HepG2 (cell line): ENCODE data around the gene TSPAN32. TPM values are rescaled to one million over a fixed set of nuclear protein-coding genes. Genes with fewer than 3 reads are reported as not detected.

Experiments used
- ATAC-seq: fragments of 200-7000 bp; cut with Tn5 transposase; 3 replicates; pipeline ENCODE4 v1.9.1; 2020; ENCODE audit warnings: mild to moderate bottlenecking, moderate library complexity
- BruUV-seq: library from RNA; stranded (reverse); fragments of 400-500 nt; replicated peaks from 2 replicates; lab custom pipeline; 2021; lab: Mats Ljungman, UMichigan
- CTCF ChIA-PET: fragments of 300-600 bp; formaldehyde crosslinking; extraction: SDS; loops from one replicate; lab custom pipeline; 2021; ENCODE audit warnings: low total read pairs, inconsistent platforms, low intra/inter-chr PET ratio; lab: Yijun Ruan, JAX
- POLR2A ChIA-PET: fragments of 350-600 bp; sonication (Branson Sonifier 250); formaldehyde crosslinking; loops from one replicate; lab custom pipeline; 2020; ENCODE audit warnings: antibody characterized with exemption, inconsistent platforms; lab: Yijun Ruan, JAX
- DNase-seq: peaks from one replicate; pipeline ENCODE4 v3.0.0-alpha.2; 2015; ENCODE audit warnings: low spot score
- FAIRE-seq: peaks from 3 replicates; lab custom pipeline; 2011; peaks lifted over from hg19 to GRCh38; lab: Jason Lieb, UNC
- H2AFZ ChIP-seq: one replicate; pipeline ENCODE4 v1.6.1; 2011; ENCODE audit warnings: low read length, inconsistent platforms
- H3K27ac ChIP-seq: fragments of 300-600 bp; 3 replicates; pipeline ENCODE4 v1.8.0; 2011; ENCODE audit warnings: mixed run types, mild to moderate bottlenecking, mixed read lengths, low read length, inconsistent platforms; ENCODE audit not compliant: insufficient read depth; ENCODE audit errors: extremely low read length
- H3K27me3 ChIP-seq, 2 experiments: fragments of 200-600 bp in 1 of 2; 2 replicates in 1 of 2; 3 replicates in 1 of 2; pipeline versions ENCODE4 v1.6.0 to v1.8.0; 2011; ENCODE audit warnings: low read length in 2 of 2, mild to moderate bottlenecking in 2 of 2, moderate library complexity in 2 of 2, inconsistent platforms in 1 of 2; ENCODE audit not compliant: insufficient read depth in 2 of 2, control insufficient read depth in 1 of 2
- H3K36me3 ChIP-seq, 2 experiments: fragments of 200-600 bp in 1 of 2; replicated peaks in 1 of 2; 2 replicates in 1 of 2; 3 replicates in 1 of 2; pipeline versions ENCODE4 v1.5.1 to v1.8.0; 2011; ENCODE audit warnings: low read length in 2 of 2, inconsistent platforms in 1 of 2; ENCODE audit not compliant: insufficient read depth in 2 of 2, control insufficient read depth in 1 of 2
- H3K4me1 ChIP-seq: 2 replicates; pipeline ENCODE4 v1.5.1; 2012; ENCODE audit warnings: low read length, inconsistent platforms; ENCODE audit not compliant: insufficient read depth
- H3K4me2 ChIP-seq: 2 replicates; pipeline ENCODE4 v1.6.0; 2011; ENCODE audit warnings: low read depth, low read length, inconsistent platforms
- H3K4me3 ChIP-seq, 3 experiments: fragments of 200-600 bp in 1 of 3; sonication (generic), shearing (Covaris generic) in 1 of 3; replicated peaks in 1 of 3; 2 replicates each; pipeline ENCODE4 v1.5.1; 2011 to 2016; ENCODE audit warnings: low read length in 3 of 3, inconsistent platforms in 2 of 3, low read depth in 2 of 3, mild to moderate bottlenecking in 2 of 3, control low read depth in 1 of 3, mixed read lengths in 1 of 3; ENCODE audit not compliant: insufficient read depth in 1 of 3
- H3K79me2 ChIP-seq: one replicate; pipeline ENCODE4 v1.6.1; 2011; ENCODE audit warnings: low read length, inconsistent platforms; ENCODE audit not compliant: insufficient read depth
- H3K9ac ChIP-seq: 2 replicates; pipeline ENCODE4 v1.6.0; 2011; ENCODE audit warnings: mild to moderate bottlenecking, low read depth, low read length, inconsistent platforms; ENCODE audit not compliant: insufficient read depth
- H3K9me3 ChIP-seq: 2 replicates; pipeline ENCODE4 v1.5.1; 2012; ENCODE audit warnings: mild to moderate bottlenecking, low read length
- H4K20me1 ChIP-seq: 2 replicates; pipeline ENCODE4 v1.6.0; 2011; ENCODE audit warnings: inconsistent platforms, mild to moderate bottlenecking, low read length, moderate library complexity; ENCODE audit not compliant: insufficient read depth
- CENPX ChIP-seq: sonication (generic); formaldehyde crosslinking; IDR thresholded peaks from 2 replicates; pipeline ENCODE4 v1.9.0; 2021; ENCODE audit warnings: mild to moderate bottlenecking, missing genetic modification reagents, moderate library complexity
- IRF2 ChIP-seq: IDR thresholded peaks from 2 replicates; pipeline ENCODE4 v1.6.1; 2018; ENCODE audit warnings: missing genetic modification reagents, missing compliant biosample characterization
- NCOA1 ChIP-seq: sonication (generic); formaldehyde crosslinking; IDR thresholded peaks from 2 replicates; pipeline ENCODE4 v1.9.0; 2021; ENCODE audit warnings: missing genetic modification reagents
- NFYC ChIP-seq: IDR thresholded peaks from 2 replicates; pipeline ENCODE4 v1.6.1; 2016; ENCODE audit warnings: missing genetic modification reagents, missing compliant biosample characterization
- RAD51 ChIP-seq: fragments of 450-650 bp; IDR thresholded peaks from 2 replicates; pipeline ENCODE4 v1.6.1; 2016; ENCODE audit warnings: borderline replicate concordance
- RBM22 ChIP-seq: fragments of 200-400 bp; formaldehyde crosslinking; optimal IDR thresholded peaks from 2 replicates; pipeline ENCODE3; 2017; ENCODE audit warnings: mild to moderate bottlenecking, low read length, moderate library complexity
- SOX13 ChIP-seq, 3 experiments: fragments of 450-650 bp in 1 of 3; sonication (generic) in 1 of 3; formaldehyde crosslinking in 1 of 3; IDR thresholded peaks in 2 of 3; conservative IDR thresholded peaks in 1 of 3; 2 replicates each; pipeline versions ENCODE4 v1.5.0 to v1.6.1; 2016 to 2020; ENCODE audit warnings: antibody characterized with exemption in 1 of 3, mild to moderate bottlenecking in 1 of 3, missing compliant biosample characterization in 1 of 3, missing genetic modification reagents in 1 of 3, moderate library complexity in 1 of 3
- STAG1 ChIP-seq: sonication (generic); formaldehyde crosslinking; IDR thresholded peaks from 2 replicates; pipeline ENCODE4 v1.4.0; 2020; ENCODE audit warnings: missing genetic modification reagents
- ZNF12 ChIP-seq: sonication (generic); formaldehyde crosslinking; IDR thresholded peaks from 2 replicates; pipeline ENCODE4 v1.5.0; 2020; ENCODE audit warnings: missing genetic modification reagents
- WGBS: methylation state at CpG from one replicate; pipeline ENCODE4 v1.1.6; 2017; ENCODE audit warnings: low lambda C conversion rate; 5-methylcytosine and 5-hydroxymethylcytosine counted together
- in situ Hi-C: cut with HindIII; loops from 2 replicates; pipeline ENCODE4 v1.10.0; 2017; ENCODE audit warnings: low pct_unique_long_range_greater_than_20kb; ENCODE audit not compliant: extremely low pct_ligation_motif_present
- intact Hi-C: fragments of 100-400 bp; cut with micrococcal nuclease; formaldehyde crosslinking; loops from one replicate; pipeline ENCODE4 v1.10.0; 2022; ENCODE audit not compliant: unreplicated experiment
- polyA plus RNA-seq, 8 experiments: library from polyadenylated mRNA; depleted of rRNA in 3 of 8; stranded (reverse) in 7 of 8; unstranded in 1 of 8; fragments of >200 nt; fragmentation: Illumina TruSeq in 4 of 8; extraction: Trizol in 4 of 8; gene quantifications; 2 replicates each; pipeline versions ENCODE4 v1.2.1 to v1.2.3, GENCODE V29; 2011 to 2016; ENCODE audit warnings: low read depth in 4 of 8, missing spikeins in 1 of 8, mixed read lengths in 1 of 8; ENCODE audit not compliant: insufficient read depth in 1 of 8
- total RNA-seq, 5 experiments: library from RNA; depleted of rRNA; stranded (reverse); fragments of >200 nt; fragmentation: Illumina TruSeq; extraction: Trizol; gene quantifications; 2 replicates each; pipeline ENCODE4 v1.2.3, GENCODE V29; 2016; ENCODE audit warnings: low read depth in 1 of 5

TSPAN32 gene
- total and polyA plus RNA-seq, 2 of the 13 experiments (the other 11 are each of a cell fraction or from before 2014, with no cell fraction given), result 0.09 to 0.70 TPM

GRCh38 chr11:2299773-2300172, 2.0 kb upstream of the TSPAN32 start:
- ChIA-PET CTCF (interaction anchor here (1.0 to 3.6 kb wide), 6 partner anchors 84 to 134 kb away, joined by 3 to 72 read pairs (median 11); no protein-coding TSS in a partner anchor), POLR2A (no interaction called here)
- H3K4me1 ChIP-seq, result peaks cover 31% of the 10 kb centered on the region
- WGBS, result 14% methylated on average over 7 of the region's 10 CpGs
- ATAC-seq (no peak), DNase-seq (no peak), FAIRE-seq (no peak)
- H4K20me1 ChIP-seq, result no peaks in the 10 kb centered on the region
- in situ Hi-C loops, result loop anchor here (5.0 kb wide), 1 partner anchor 102 kb away; no protein-coding TSS in a partner anchor
- peaks cover 2 to 20% of the 10 kb centered on the region in 2 experiments; a peak in 2 of 5 replicates for H3K27me3 ChIP-seq
- no peak overlapping the region for H2AFZ ChIP-seq
- no peak for TF ChIP-seq ZNF12 (CRISPR knock-in tag)
- no peak for TF ChIP-seq RAD51
- TF ChIP-seq STAG1, result no peak
- TF ChIP-seq NFYC (CRISPR knock-in tag), result no peak
- TF ChIP-seq NCOA1 (CRISPR knock-in tag), result no peak
- TF ChIP-seq IRF2 (CRISPR knock-in tag), result no peak
- TF ChIP-seq RBM22, result no peak
- TF ChIP-seq CENPX (CRISPR knock-in tag), result no peak
- no peak for TF ChIP-seq SOX13 (IDR thresholded peaks at IDR 0.05)
- no peak for TF ChIP-seq SOX13 (CRISPR knock-in tag; conservative IDR thresholded peaks at IDR 0.05 in 1 of 2, IDR thresholded peaks at IDR 0.05 in 1 of 2)
- H3K9me3 ChIP-seq, result no peaks in the 10 kb centered on the region
- no TSS peak for BruUV-seq
- no peaks in the 10 kb centered on the region for H3K79me2 ChIP-seq
- H3K9ac ChIP-seq, result no peak overlapping the region
- no peaks in the 10 kb centered on the region for H3K36me3 ChIP-seq
- intact Hi-C loops, result loop anchor here (1.0 kb wide), 3 partner anchors 102 to 133 kb away; no protein-coding TSS in a partner anchor
- H3K4me3 ChIP-seq, result no peak overlapping the region
- no peak overlapping the region for H3K27ac ChIP-seq
- no peak overlapping the region for H3K4me2 ChIP-seq
